GM12878 (cell line): Measurements from ENCODE around the gene SLA2. TPM values are rescaled to one million over a fixed set of nuclear protein-coding genes. Genes with fewer than 3 reads are reported as not detected.

ENCODE experiments used
- ATF3 ChIP-seq: IDR thresholded peaks from 2 replicates; pipeline ENCODE4 v1.6.1; 2011; ENCODE audit warnings: low read depth, mild to moderate bottlenecking, low read length, moderate library complexity, borderline replicate concordance; ENCODE audit errors: extremely low read depth
- BCL3 ChIP-seq: IDR thresholded peaks from 2 replicates; pipeline ENCODE4 v1.6.1; 2011; ENCODE audit warnings: borderline replicate concordance, low read depth, mild to moderate bottlenecking, moderate library complexity, low read length; ENCODE audit not compliant: insufficient read depth, poor library complexity, severe bottlenecking
- BHLHE40 ChIP-seq, 2 experiments: fragments of 450-650 bp in 1 of 2; IDR thresholded peaks; 2 replicates each; pipeline ENCODE4 v1.6.1; 2011 to 2017; ENCODE audit warnings: low read depth in 2 of 2, borderline replicate concordance in 1 of 2, improper control_type of control experiment in 1 of 2, low read length in 1 of 2, mild to moderate bottlenecking in 1 of 2
- CBFB ChIP-seq: IDR thresholded peaks from 2 replicates; pipeline ENCODE4 v1.6.1; 2016; ENCODE audit warnings: antibody characterized with exemption, low read depth
- CEBPZ ChIP-seq: fragments of 150-350 bp; IDR thresholded peaks from 2 replicates; pipeline ENCODE4 v1.6.1; 2016; ENCODE audit warnings: low read depth, low read length
- CHD1 ChIP-seq: IDR thresholded peaks from 2 replicates; pipeline ENCODE4 v1.6.1; 2012; ENCODE audit warnings: low read depth, low read length, improper control_type of control experiment
- CREB1 ChIP-seq: IDR thresholded peaks from 2 replicates; pipeline ENCODE4 v1.6.1; 2012; ENCODE audit warnings: low read depth, mild to moderate bottlenecking, inconsistent platforms
- DPF2 ChIP-seq: fragments of 450-650 bp; IDR thresholded peaks from 2 replicates; pipeline ENCODE4 v1.6.1; 2017; ENCODE audit warnings: mild to moderate bottlenecking
- EED ChIP-seq: sonication (generic); IDR thresholded peaks from 2 replicates; pipeline ENCODE4 v1.6.1; 2016; ENCODE audit warnings: antibody characterized with exemption, low read depth
- EP300 ChIP-seq, 2 experiments: fragments of 150-350 bp in 1 of 2; IDR thresholded peaks; 2 replicates each; pipeline ENCODE4 v1.6.1; 2011 to 2012; ENCODE audit warnings: low read depth in 2 of 2, low read length in 2 of 2, borderline replicate concordance in 1 of 2, improper control_type of control experiment in 1 of 2, inconsistent platforms in 1 of 2; ENCODE audit not compliant: control insufficient read depth in 1 of 2
- FOXK2 ChIP-seq: fragments of 450-650 bp; IDR thresholded peaks from 2 replicates; pipeline ENCODE4 v1.6.1; 2017; ENCODE audit warnings: mild to moderate bottlenecking, moderate library complexity
- KAT2A ChIP-seq: conservative IDR thresholded peaks from 2 replicates; pipeline ENCODE4 v1.6.1; 2011; ENCODE audit warnings: low read depth, low read length; ENCODE audit not compliant: control insufficient read depth
- PAX5 ChIP-seq: IDR thresholded peaks from 2 replicates; pipeline ENCODE4 v1.6.1; 2011; ENCODE audit warnings: low read depth, low read length, borderline replicate concordance
- PAX8 ChIP-seq: fragments of 450-650 bp; IDR thresholded peaks from 2 replicates; pipeline ENCODE4 v1.6.1; 2017; ENCODE audit warnings: mild to moderate bottlenecking, moderate library complexity
- PKNOX1 ChIP-seq: fragments of 450-650 bp; IDR thresholded peaks from 2 replicates; pipeline ENCODE4 v1.6.1; 2016; ENCODE audit warnings: mild to moderate bottlenecking
- PRDM15 ChIP-seq: fragments of 450-650 bp; formaldehyde crosslinking; IDR thresholded peaks from 2 replicates; pipeline ENCODE4 v1.4.0; 2020; ENCODE audit warnings: mild to moderate bottlenecking, moderate library complexity
- SIN3A ChIP-seq: IDR thresholded peaks from 2 replicates; pipeline ENCODE4 v1.6.1; 2012; ENCODE audit warnings: low read depth, low read length, improper control_type of control experiment
- SMAD1 ChIP-seq: fragments of 450-650 bp; IDR thresholded peaks from 2 replicates; pipeline ENCODE4 v1.6.1; 2018; ENCODE audit warnings: mild to moderate bottlenecking, low read depth; ENCODE audit not compliant: partially characterized antibody
- SREBF1 ChIP-seq: IDR thresholded peaks from 2 replicates; pipeline ENCODE4 v1.6.1; 2012; ENCODE audit warnings: mild to moderate bottlenecking, low read length
- polyA plus RNA-seq, 11 experiments: library from polyadenylated mRNA; depleted of rRNA in 4 of 11; unstranded in 6 of 11; stranded (reverse) in 5 of 11; fragments of >200 nt; fragmentation: Nextera tagmentation in 4 of 11; fragmentation: Illumina TruSeq in 1 of 11; extraction: Ambion mirVana in 4 of 11; extraction: Trizol in 1 of 11; gene quantifications; 1 replicate in 1 of 11; 2 replicates in 10 of 11; pipeline versions ENCODE4 v1.2.1 to v1.2.3, GENCODE V29; 2011 to 2016; ENCODE audit warnings: inconsistent platforms in 2 of 11, missing spikeins in 2 of 11, low read depth in 1 of 11
- total RNA-seq, 4 experiments: library from RNA; depleted of rRNA in 3 of 4; stranded (reverse); fragments of >200 nt in 3 of 4; fragmentation: Illumina TruSeq in 1 of 4; extraction: Trizol in 1 of 4; gene quantifications; 2 replicates each; pipeline versions ENCODE4 v1.2.1 to v1.2.3, GENCODE V29; 2013 to 2021

Gene SLA2
- total and polyA plus RNA-seq, 10 of the 15 experiments (the other 5 are each of a cell fraction or from before 2014, with no cell fraction given): 0.29 to 3.3 (median 1.4) TPM

- no peak; the same call in 1 of the 2 replicates for TF ChIP-seq PRDM15
- TF ChIP-seq PAX5: peak; percentile 47; the same call in 1 of the 2 replicates
- peak; percentile 96 for TF ChIP-seq CREB1
- no peak; the same call in 1 of the 2 replicates for TF ChIP-seq CHD1
- TF ChIP-seq KAT2A: no peak
- no peak for TF ChIP-seq BCL3
- TF ChIP-seq SIN3A: peak; percentile 77; the same call in 1 of the 2 replicates
- TF ChIP-seq CEBPZ: no peak
- peak; percentile 82 for TF ChIP-seq PKNOX1
- no peak for TF ChIP-seq SMAD1
- TF ChIP-seq FOXK2: peak; percentile 51; the same call in 1 of the 2 replicates
- TF ChIP-seq CBFB: peak; percentile 14; the same call in 1 of the 2 replicates
- no peak for TF ChIP-seq PAX8
- peak; percentile 33; the same call in 1 of the 2 replicates for TF ChIP-seq SREBF1
- TF ChIP-seq ATF3: no peak
- peak in 1 of 2 experiments; percentile 54; a peak in 1 of 4 replicates for TF ChIP-seq EP300 (IDR thresholded peaks at IDR 0.05; ENCODE audit: borderline replicate concordance in 1 of 2, control insufficient read depth in 1 of 2, low read depth in 2 of 2, low read length in 2 of 2)
- no peak for TF ChIP-seq EED
- peak; percentile 87 for TF ChIP-seq DPF2
- TF ChIP-seq BHLHE40 (IDR thresholded peaks at IDR 0.05; ENCODE audit: borderline replicate concordance in 1 of 2, low read depth in 2 of 2, low read length in 1 of 2): peak in 1 of 2 experiments; percentile 75; a peak in 2 of 4 replicates
Measured at GRCh38 chr20:36605399-36606157, 40.4 kb downstream of the SLA2 start, which contains the start of gene RAB5IF (continued).
